Cardiac muscle cell (in vitro differentiated cells and primary cell): ENCODE results near the gene PDE4B. TPM values are rescaled to one million over a fixed set of nuclear protein-coding genes. Genes with fewer than 3 reads are reported as not detected.
A peak's percentile ranks its signal among the peaks of the same experiment; 100 is the strongest.
"Not testable (repeated sequence)": the region's sequence is repeated elsewhere in the genome, so short reads cannot be mapped to it uniquely, and the experiment has no call there.

ENCODE experiments used
- DNase-seq, 2 donors: peaks; one replicate each; pipeline versions ENCODE4 v3.0.0 to v3.0.0-alpha.2; 2010 to 2017; ENCODE audit warnings: low read depth in 1 of 2, low spot score in 1 of 2
- H3K27ac ChIP-seq: fragments of 200-600 bp; sonication (generic); 2 replicates; pipeline ENCODE4 v1.5.1; 2016
- H3K27me3 ChIP-seq: fragments of 200-600 bp; sonication (generic); 2 replicates; pipeline ENCODE4 v1.6.0; 2016; ENCODE audit warnings: control low read depth
- H3K36me3 ChIP-seq: fragments of 200-600 bp; sonication (generic); 2 replicates; pipeline ENCODE4 v1.5.1; 2016; ENCODE audit warnings: control low read depth
- H3K4me1 ChIP-seq: fragments of 200-600 bp; sonication (generic); 2 replicates; pipeline ENCODE4 v1.8.1; 2017; ENCODE audit warnings: low read depth, mild to moderate bottlenecking, mixed run types
- H3K4me3 ChIP-seq: fragments of 200-600 bp; sonication (generic); 2 replicates; pipeline ENCODE4 v1.5.1; 2016; ENCODE audit warnings: mild to moderate bottlenecking
- H3K9me3 ChIP-seq: fragments of 200-600 bp; sonication (generic); 2 replicates; pipeline ENCODE4 v1.5.1; 2017; ENCODE audit warnings: low read depth, mild to moderate bottlenecking, control low read depth
- CTCF ChIP-seq: IDR thresholded peaks from 2 replicates; pipeline ENCODE4 v1.5.1; 2012; ENCODE audit warnings: low read depth, mild to moderate bottlenecking, low read length
- polyA plus RNA-seq: library from polyadenylated mRNA; unstranded; fragments of >200 nt; fragmentation: Nextera tagmentation; extraction: Ambion mirVana; gene quantifications from 2 replicates; pipeline ENCODE4 v1.2.1, GENCODE V29; 2016
- total RNA-seq: library from RNA; depleted of rRNA; stranded (reverse); fragments of >200 nt; gene quantifications from 2 replicates; pipeline ENCODE4 v1.2.3, GENCODE V29; 2016

Gene PDE4B
- total and polyA plus RNA-seq, 2 experiments from 2014 or later: 0.65 to 3.9 TPM

GRCh38 chr1:66084442-66084841, 291.7 kb downstream of the PDE4B start:
- H3K36me3 ChIP-seq: no peaks in the 10 kb centered on the region
- no peaks in the 10 kb centered on the region for H3K9me3 ChIP-seq
- DNase-seq: no peak
- H3K4me1 ChIP-seq: peaks cover 12% of the 10 kb centered on the region
- H3K4me3 ChIP-seq: no peak overlapping the region
- no peak for TF ChIP-seq CTCF
- peaks cover 7% of the 10 kb centered on the region for H3K27me3 ChIP-seq
- no peak overlapping the region for H3K27ac ChIP-seq

- Histone ChIP-seq H3K27me3 (peaks cover 7% of the 10 kb centered on the region), H3K4me1 (peaks cover 12% of the 10 kb centered on the region), H3K27ac (no peak overlapping the region), H3K36me3 (no peaks in the 10 kb centered on the region), H3K4me3 (no peak overlapping the region), H3K9me3 (no peaks in the 10 kb centered on the region)
- no peak for TF ChIP-seq CTCF
- DNase-seq: no peak
Measured at GRCh38 chr1:66085600-66085999, 292.9 kb downstream of the PDE4B start.

GRCh38 chr1:66088787-66089186, 296.1 kb downstream of the PDE4B start:
- Histone ChIP-seq H3K4me1 (no peaks in the 10 kb centered on the region), H3K27ac (no peak overlapping the region), H3K27me3 (peaks cover 7% of the 10 kb centered on the region), H3K9me3 (no peaks in the 10 kb centered on the region), H3K4me3 (no peak overlapping the region), H3K36me3 (no peaks in the 10 kb centered on the region)
- no peak for DNase-seq
- no peak for TF ChIP-seq CTCF

DNA sequence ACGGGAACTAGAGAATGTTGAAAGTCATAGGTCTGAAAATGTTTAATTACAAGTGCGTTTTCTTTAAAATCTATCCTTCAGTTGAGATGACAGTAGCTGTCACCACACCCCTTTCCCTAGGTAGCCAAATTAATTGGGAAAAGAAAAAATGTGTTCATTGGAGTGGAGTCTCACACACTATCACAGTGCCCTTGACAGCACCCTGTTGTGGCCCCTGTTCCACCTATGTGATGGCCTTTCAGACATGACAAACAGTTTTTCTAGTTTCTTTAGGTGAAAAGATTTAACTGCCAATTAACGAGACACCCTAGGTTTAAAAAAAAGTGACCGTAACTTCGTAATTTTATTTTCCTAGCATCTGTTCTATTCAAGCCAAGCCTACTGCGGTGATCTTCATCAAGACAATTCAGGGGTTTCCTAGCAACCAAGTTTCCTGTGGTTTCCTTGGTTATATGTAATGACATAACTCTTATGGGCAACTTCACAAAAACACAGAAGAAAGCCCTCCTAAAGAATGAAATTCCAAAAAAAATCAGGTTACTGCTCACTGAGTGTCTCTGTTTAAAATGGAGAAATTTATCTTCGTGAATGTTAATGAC, 298.3 kb downstream of the PDE4B start:
- Histone ChIP-seq H3K9me3 (no peaks in the 10 kb centered on the region), H3K4me3 (no peak overlapping the region), H3K4me1 (no peaks in the 10 kb centered on the region), H3K27ac (no peak overlapping the region), H3K36me3 (no peaks in the 10 kb centered on the region), H3K27me3 (peaks cover 3% of the 10 kb centered on the region)
- no peak for TF ChIP-seq CTCF
- peak in 1 of 2 donors; percentile 20 for DNase-seq

- no peak overlapping the region for H3K4me3 ChIP-seq
- no peak for DNase-seq
- H3K36me3 ChIP-seq: no peaks in the 10 kb centered on the region
- no peaks in the 10 kb centered on the region for H3K9me3 ChIP-seq
- H3K27ac ChIP-seq: no peak overlapping the region
- TF ChIP-seq CTCF: no peak
- H3K27me3 ChIP-seq: no peaks in the 10 kb centered on the region
- H3K4me1 ChIP-seq: no peaks in the 10 kb centered on the region
Measured at GRCh38 chr1:66095190-66095589, 302.5 kb downstream of the PDE4B start.

DNA sequence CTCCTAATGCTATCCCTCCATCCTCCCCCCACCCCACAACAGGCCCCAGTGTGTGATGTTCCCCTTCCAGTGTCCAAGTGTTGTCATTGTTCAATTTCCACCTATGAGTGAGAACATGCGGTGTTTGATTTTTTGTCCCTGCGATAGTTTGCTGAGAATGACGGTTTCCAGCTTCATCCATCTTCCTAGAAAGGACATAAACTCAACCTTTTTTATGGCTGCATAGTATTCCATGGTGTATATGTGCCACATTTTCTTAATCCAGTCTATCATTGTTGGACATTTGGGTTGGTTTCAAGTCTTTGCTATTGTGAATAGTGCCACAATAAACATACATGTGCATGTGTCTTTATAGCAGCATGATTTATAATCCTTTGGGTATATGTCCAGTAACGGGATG, 308.3 kb downstream of the PDE4B start:
- not testable (repeated sequence) for H3K36me3 ChIP-seq, DNase-seq, H3K9me3 ChIP-seq, H3K4me3 ChIP-seq, H3K4me1 ChIP-seq, H3K27ac ChIP-seq, H3K27me3 ChIP-seq

- H3K4me3 ChIP-seq, H3K4me1 ChIP-seq, H3K27ac ChIP-seq, H3K36me3 ChIP-seq, DNase-seq, H3K27me3 ChIP-seq, H3K9me3 ChIP-seq: not testable (repeated sequence)
Measured at GRCh38 chr1:66104076-66104475, 311.4 kb downstream of the PDE4B start.
